Trophoblast cell (in vitro differentiated cells and primary cell): ENCODE measurements around the gene TRAPPC5.

ENCODE experiments used
- DNase-seq, 2 donors: peaks; one replicate each; pipeline ENCODE4 v3.0.0-alpha.2; 2016
- H2AFZ ChIP-seq: 2 replicates; pipeline ENCODE4 v1.6.1; 2013; ENCODE audit warnings: low read length, moderate library complexity, mild to moderate bottlenecking; ENCODE audit not compliant: insufficient read depth, poor library complexity
- H2AK5ac ChIP-seq: 2 replicates; pipeline ENCODE4 v1.6.1; 2013; ENCODE audit warnings: mild to moderate bottlenecking, low read length
- H2BK120ac ChIP-seq: 2 replicates; pipeline ENCODE4 v1.6.1; 2013; ENCODE audit warnings: low read length, mild to moderate bottlenecking, moderate library complexity; ENCODE audit not compliant: insufficient read depth, poor library complexity
- H2BK12ac ChIP-seq: 2 replicates; pipeline ENCODE4 v1.6.1; 2013; ENCODE audit warnings: mild to moderate bottlenecking, low read length, moderate library complexity
- H2BK5ac ChIP-seq: 2 replicates; pipeline ENCODE4 v1.6.1; 2013; ENCODE audit warnings: low read length, low read depth, moderate library complexity, mild to moderate bottlenecking; ENCODE audit not compliant: poor library complexity
- H3K14ac ChIP-seq: 2 replicates; pipeline ENCODE4 v1.6.1; 2013; ENCODE audit warnings: mild to moderate bottlenecking, low read length
- H3K18ac ChIP-seq: 2 replicates; pipeline ENCODE4 v1.6.1; 2013; ENCODE audit warnings: mild to moderate bottlenecking, low read length
- H3K23ac ChIP-seq: 2 replicates; pipeline ENCODE4 v1.6.1; 2013; ENCODE audit warnings: low read length
- H3K27ac ChIP-seq: 2 replicates; pipeline ENCODE4 v1.5.1; 2013; ENCODE audit warnings: low read depth, mild to moderate bottlenecking, inconsistent platforms, low read length, moderate library complexity
- H3K27me3 ChIP-seq: 2 replicates; pipeline ENCODE4 v1.6.1; 2013; ENCODE audit warnings: inconsistent platforms, mild to moderate bottlenecking, low read length, moderate library complexity; ENCODE audit not compliant: insufficient read depth
- H3K36me3 ChIP-seq, 2 experiments: 1 replicate in 1 of 2; 2 replicates in 1 of 2; pipeline ENCODE4 v1.6.1; 2013; ENCODE audit warnings: low read length in 2 of 2, mild to moderate bottlenecking in 2 of 2, moderate library complexity in 1 of 2; ENCODE audit not compliant: insufficient read depth in 2 of 2, control insufficient read depth in 1 of 2
- H3K4ac ChIP-seq: 2 replicates; pipeline ENCODE4 v1.6.1; 2013; ENCODE audit warnings: low read depth, mild to moderate bottlenecking, low read length, moderate library complexity
- H3K4me1 ChIP-seq, 2 experiments: 1 replicate in 1 of 2; 2 replicates in 1 of 2; pipeline ENCODE4 v1.6.1; 2013; ENCODE audit warnings: low read length in 2 of 2, mild to moderate bottlenecking in 2 of 2, moderate library complexity in 1 of 2; ENCODE audit not compliant: insufficient read depth in 2 of 2, control insufficient read depth in 1 of 2
- H3K4me2 ChIP-seq: 2 replicates; pipeline ENCODE4 v1.6.1; 2013; ENCODE audit warnings: inconsistent platforms, mild to moderate bottlenecking, low read length, moderate library complexity
- H3K4me3 ChIP-seq: 2 replicates; pipeline ENCODE4 v1.5.1; 2013; ENCODE audit warnings: mild to moderate bottlenecking, low read depth, low read length, inconsistent platforms
- H3K79me1 ChIP-seq: one replicate; pipeline ENCODE4 v1.6.1; 2013; ENCODE audit warnings: low read length
- H3K79me2 ChIP-seq: 2 replicates; pipeline ENCODE4 v1.6.1; 2013; ENCODE audit warnings: low read length, mild to moderate bottlenecking; ENCODE audit not compliant: control insufficient read depth, insufficient read depth, poor library complexity
- H3K9ac ChIP-seq: 2 replicates; pipeline ENCODE4 v1.6.1; 2013; ENCODE audit warnings: mild to moderate bottlenecking, low read length
- H3K9me3 ChIP-seq: 2 replicates; pipeline ENCODE4 v1.6.1; 2013; ENCODE audit warnings: low read depth, mild to moderate bottlenecking, control low read depth, inconsistent platforms, low read length; ENCODE audit not compliant: insufficient read depth
- H4K12ac ChIP-seq: 2 replicates; pipeline ENCODE4 v1.6.1; 2013; ENCODE audit warnings: low read depth, mild to moderate bottlenecking, low read length, moderate library complexity
- H4K8ac ChIP-seq: 2 replicates; pipeline ENCODE4 v1.6.1; 2013; ENCODE audit warnings: low read depth, mild to moderate bottlenecking, low read length, moderate library complexity
- H4K91ac ChIP-seq: one replicate; pipeline ENCODE4 v1.6.1; 2013; ENCODE audit warnings: low read depth, mild to moderate bottlenecking, low read length, moderate library complexity
- WGBS: extraction: QIAGEN DNeasy Blood & Tissue Kit; methylation state at CpG from one replicate; pipeline ENCODE4 v1.1.7; 2013; ENCODE audit warnings: missing lambda C conversion rate; ENCODE audit not compliant: insufficient read length, insufficient coverage; ENCODE audit errors: extremely low coverage; 5-methylcytosine and 5-hydroxymethylcytosine counted together

The TRAPPC5 gene

DNA sequence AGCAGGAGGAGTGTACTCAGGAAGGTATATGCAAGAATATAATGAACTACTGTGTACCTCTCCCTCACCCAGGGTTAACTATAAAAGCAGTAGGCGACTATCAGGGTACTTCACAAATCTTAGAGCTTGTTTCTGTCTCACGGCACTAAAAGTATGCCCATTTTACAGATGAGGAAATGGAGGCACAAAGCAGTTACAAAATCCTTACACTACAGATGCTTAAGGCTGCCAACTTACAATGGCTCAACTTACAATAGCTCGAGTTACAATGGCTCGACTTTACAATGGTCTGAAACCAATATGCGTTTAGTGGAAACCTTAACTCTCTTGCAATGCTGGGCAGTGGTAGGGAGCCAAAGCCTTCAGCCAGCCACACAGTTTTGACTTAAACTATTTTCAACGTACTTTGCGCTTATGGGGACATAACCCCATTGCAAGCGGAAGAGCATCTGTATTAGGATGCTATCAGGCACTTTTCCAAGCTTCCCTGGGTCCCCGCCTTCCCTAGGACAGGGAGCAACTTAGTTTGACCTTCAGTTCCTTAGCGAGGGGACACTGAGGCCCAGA lies 17.2 kb downstream of the TRAPPC5 start:
- no peak for DNase-seq
- H3K23ac ChIP-seq, result no peak overlapping the region
- no peak overlapping the region for H4K91ac ChIP-seq
- no peak overlapping the region for H3K4ac ChIP-seq
- H3K9ac ChIP-seq, result no peak overlapping the region
- no peaks in the 10 kb centered on the region for H3K79me1 ChIP-seq
- H2BK5ac ChIP-seq, result no peak overlapping the region
- no peaks in the 10 kb centered on the region for H3K9me3 ChIP-seq
- no peak overlapping the region for H4K12ac ChIP-seq
- H3K14ac ChIP-seq, result no peak overlapping the region
- H3K4me2 ChIP-seq, result no peak overlapping the region
- no peak overlapping the region for H4K8ac ChIP-seq
- no peak overlapping the region for H2BK12ac ChIP-seq
- no peaks in the 10 kb centered on the region for H3K4me1 ChIP-seq
- no peak overlapping the region for H3K27ac ChIP-seq
- H2AK5ac ChIP-seq, result no peak overlapping the region
- no peak overlapping the region for H3K18ac ChIP-seq
- no peak overlapping the region for H2BK120ac ChIP-seq
- H3K27me3 ChIP-seq, result no peaks in the 10 kb centered on the region
- no peaks in the 10 kb centered on the region for H3K79me2 ChIP-seq
- no peaks in the 10 kb centered on the region for H3K36me3 ChIP-seq
- no peak overlapping the region for H3K4me3 ChIP-seq
- WGBS, result no CpG with 5 or more reads among the region's 10 CpGs
- H2AFZ ChIP-seq, result no peak overlapping the region

DNA sequence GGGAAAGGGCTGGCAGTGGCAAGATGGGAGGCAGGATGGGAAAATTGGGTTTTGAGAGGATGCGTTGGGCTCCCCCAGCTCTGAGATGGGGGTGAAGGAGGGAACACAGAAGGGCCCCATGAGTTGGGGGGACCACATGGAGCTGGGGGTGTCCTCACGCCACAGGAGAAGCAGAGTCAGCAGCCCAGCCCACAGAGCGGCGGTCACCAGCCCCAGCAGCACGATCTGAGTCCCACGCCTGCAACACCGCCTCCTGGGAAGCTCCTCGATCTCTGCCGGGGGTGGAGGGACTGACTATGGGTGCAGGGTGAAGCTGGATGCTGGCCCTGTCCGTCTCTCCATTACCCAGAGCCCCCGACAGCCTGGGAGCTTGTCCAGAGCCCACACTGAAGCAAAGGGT lies 17.9 kb downstream of the TRAPPC5 start:
- no peak overlapping the region for H2BK12ac ChIP-seq
- H3K79me2 ChIP-seq, result no peaks in the 10 kb centered on the region
- H3K9ac ChIP-seq, result no peak overlapping the region
- H3K9me3 ChIP-seq, result no peaks in the 10 kb centered on the region
- H2BK120ac ChIP-seq, result no peak overlapping the region
- no CpG with 5 or more reads among the region's 11 CpGs for WGBS
- no peaks in the 10 kb centered on the region for H3K27me3 ChIP-seq
- H3K18ac ChIP-seq, result no peak overlapping the region
- H3K14ac ChIP-seq, result no peak overlapping the region
- no peak for DNase-seq
- H3K4me1 ChIP-seq, result no peaks in the 10 kb centered on the region
- no peak overlapping the region for H4K12ac ChIP-seq
- H3K23ac ChIP-seq, result no peak overlapping the region
- no peak overlapping the region for H2AK5ac ChIP-seq
- H4K91ac ChIP-seq, result no peak overlapping the region
- no peak overlapping the region for H3K4me3 ChIP-seq
- no peak overlapping the region for H3K27ac ChIP-seq
- H4K8ac ChIP-seq, result no peak overlapping the region
- H3K79me1 ChIP-seq, result no peaks in the 10 kb centered on the region
- H3K36me3 ChIP-seq, result no peaks in the 10 kb centered on the region
- no peak overlapping the region for H2BK5ac ChIP-seq
- no peak overlapping the region for H3K4ac ChIP-seq
- no peak overlapping the region for H2AFZ ChIP-seq
- no peak overlapping the region for H3K4me2 ChIP-seq

DNA sequence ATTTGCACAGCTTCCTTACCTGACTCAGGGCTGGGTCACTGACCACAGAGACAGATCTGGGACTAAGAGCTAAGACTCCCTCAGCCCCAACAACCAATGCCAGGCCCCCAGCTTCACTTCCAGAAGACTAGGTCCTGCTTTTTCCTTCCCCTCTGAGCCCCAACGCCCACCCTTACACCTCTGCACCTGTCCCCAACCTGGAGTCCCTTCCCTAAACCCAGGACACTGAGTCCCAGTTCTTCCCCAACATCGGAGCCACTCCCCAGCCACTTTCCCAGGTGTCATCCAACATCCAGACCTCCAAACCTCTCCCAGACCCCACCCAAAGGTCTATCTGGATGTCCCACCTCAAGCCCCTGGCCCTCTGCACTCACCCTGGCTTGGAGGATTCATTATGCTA lies 18.4 kb downstream of the TRAPPC5 start:
- Histone ChIP-seq H2BK120ac (no peak overlapping the region), H3K9ac (no peak overlapping the region), H4K12ac (no peak overlapping the region), H2BK12ac (no peak overlapping the region), H3K4me1 (no peaks in the 10 kb centered on the region), H4K8ac (no peak overlapping the region), H3K4me2 (no peak overlapping the region), H3K79me1 (no peaks in the 10 kb centered on the region), H3K4ac (no peak overlapping the region), H3K14ac (no peak overlapping the region), H3K27ac (no peak overlapping the region), H3K27me3 (no peaks in the 10 kb centered on the region), H2AFZ (no peak overlapping the region), H2AK5ac (no peak overlapping the region), H3K23ac (no peak overlapping the region), H2BK5ac (no peak overlapping the region), H3K4me3 (no peak overlapping the region), H3K18ac (no peak overlapping the region), H3K36me3 (no peaks in the 10 kb centered on the region), H4K91ac (no peak overlapping the region), H3K79me2 (no peaks in the 10 kb centered on the region), H3K9me3 (no peaks in the 10 kb centered on the region)
- WGBS, result no CpG with 5 or more reads among the region's 2 CpGs
- DNase-seq, result no peak

DNA sequence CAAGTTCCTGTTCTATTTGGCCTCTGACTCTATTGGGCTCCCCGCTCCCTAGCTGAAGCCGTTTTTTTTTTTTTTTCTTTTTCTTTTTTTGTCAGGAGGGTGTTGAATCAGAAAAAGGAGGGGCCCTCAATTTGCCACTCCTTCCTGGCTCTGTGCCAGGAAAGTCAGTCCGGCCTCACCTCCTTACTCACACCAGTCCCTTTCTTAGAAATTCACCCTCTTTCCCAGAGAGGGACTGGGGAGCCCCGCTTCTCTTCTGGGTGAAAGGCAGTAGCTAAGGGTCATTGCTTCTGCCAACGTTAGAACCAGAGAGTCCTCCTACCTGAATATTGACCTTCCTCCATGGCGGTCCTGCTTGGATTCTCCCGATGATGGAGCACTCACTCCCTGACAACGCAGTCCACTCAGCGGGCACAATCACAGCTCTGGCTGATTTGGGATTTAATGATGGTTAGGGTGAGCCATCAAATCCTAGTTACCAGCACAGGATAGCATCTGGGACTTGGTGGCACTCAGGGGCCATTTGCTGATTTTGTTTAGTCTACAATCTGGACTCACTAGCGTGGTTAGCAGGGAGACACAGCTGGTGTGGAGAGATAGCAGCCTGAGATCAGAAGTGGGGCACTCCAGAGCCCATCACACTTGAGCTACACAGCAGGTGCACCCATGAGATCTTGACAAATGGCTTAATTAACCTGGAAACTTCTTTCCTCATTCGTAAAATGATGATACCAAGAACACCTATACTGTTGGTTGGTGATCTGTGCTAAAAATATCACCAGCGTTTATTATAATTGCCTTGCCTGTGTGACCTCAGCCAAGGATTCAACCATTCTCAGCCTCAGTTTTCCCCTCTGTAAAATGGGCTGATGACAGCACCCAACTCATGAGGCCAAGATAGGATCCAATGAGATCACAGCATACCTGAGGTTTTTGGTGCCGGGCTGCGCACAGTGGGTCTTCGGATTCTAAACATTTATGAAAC lies 19.1 kb downstream of the TRAPPC5 start:
- Histone ChIP-seq H3K4ac (no peak overlapping the region), H2BK120ac (no peak overlapping the region), H3K14ac (no peak overlapping the region), H4K8ac (no peak overlapping the region), H4K12ac (no peak overlapping the region), H3K36me3 (no peaks in the 10 kb centered on the region), H3K79me1 (no peaks in the 10 kb centered on the region), H3K18ac (no peak overlapping the region), H2BK5ac (no peak overlapping the region), H4K91ac (no peak overlapping the region), H3K4me1 (no peaks in the 10 kb centered on the region), H3K27ac (no peak overlapping the region), H3K4me3 (no peak overlapping the region), H3K4me2 (no peak overlapping the region), H3K79me2 (no peaks in the 10 kb centered on the region), H3K9ac (no peak overlapping the region), H3K9me3 (no peaks in the 10 kb centered on the region), H2AFZ (no peak overlapping the region), H2BK12ac (no peak overlapping the region), H3K27me3 (no peaks in the 10 kb centered on the region), H3K23ac (no peak overlapping the region), H2AK5ac (no peak overlapping the region)
- no peak for DNase-seq
- WGBS, result no CpG with 5 or more reads among the region's 15 CpGs
